DND-41 (cell line): Measurements from ENCODE around the gene LTBP1.

Experiments used
- CTCF ChIP-seq: IDR thresholded peaks from 2 replicates; pipeline ENCODE4 v1.5.1; 2012; ENCODE audit warnings: borderline replicate concordance, low read length, moderate library complexity, mild to moderate bottlenecking; ENCODE audit not compliant: poor library complexity, severe bottlenecking; ENCODE audit errors: extremely low read depth
- EZH2 ChIP-seq: IDR thresholded peaks from 3 replicates; pipeline ENCODE4 v1.6.1; 2012; ENCODE audit warnings: borderline replicate concordance, low read depth, mild to moderate bottlenecking, moderate library complexity, low read length, inconsistent platforms; ENCODE audit not compliant: severe bottlenecking

GRCh38 chr2:33314541-33314940, 367.8 kb downstream of the LTBP1 start:
- no peak for TF ChIP-seq CTCF
- TF ChIP-seq EZH2, result no peak
